Measurements from ENCODE around the gene MTX1. TPM values are rescaled to one million over a fixed set of nuclear protein-coding genes. Genes with fewer than 3 reads are reported as not detected.
A peak's percentile ranks its signal among the peaks of the same experiment; 100 is the strongest.

Gene MTX1
- total and polyA plus RNA-seq, 9 of the 15 experiments (the other 6 are each of a cell fraction or from before 2014, with no cell fraction given) = 29.1 to 98.4 (median 66.9) TPM

- TF ChIP-seq EWSR1 (IDR thresholded peaks at IDR 0.05; ENCODE audit: borderline replicate concordance, low read depth, partially characterized antibody) (no peak), BDP1 (IDR thresholded peaks at IDR 0.05; ENCODE audit: insufficient read depth, insufficient read length) (no peak)
These were observed 45.3 kb downstream of the MTX1 start (continued) for GRCh38 chr1:155253797-155254196.

- intact Hi-C loops (cut with micrococcal nuclease) (loop anchor here (5.0 to 10.0 kb wide), 2 partner anchors 251 to 338 kb away; no protein-coding TSS in a partner anchor), in situ Hi-C loops (cut with MboI) (loop anchor here (10.0 kb wide), 1 partner anchor 341 kb away; no protein-coding TSS in a partner anchor)
- Histone ChIP-seq H3K9me3 (replicated peaks; ENCODE audit: control insufficient read depth, insufficient read depth, low read depth, low read length) (no peaks in the 10 kb centered on the region), H3K4me3 (peak overlapping the region; percentile 58), H3K9ac (ENCODE audit: insufficient read depth in 1 of 2, low read depth in 2 of 2, low read length in 2 of 2) (peak overlapping the region; percentile 75 to 97; a peak in 3 of 4 replicates), H4K20me1 (replicated peaks; ENCODE audit: control insufficient read depth, insufficient read depth, low read length) (no peaks in the 10 kb centered on the region), H3K4me2 (ENCODE audit: insufficient read depth, low read length) (peak overlapping the region; percentile 81), H3K27ac (ENCODE audit: extremely low read depth, low read depth, low read length) (peak overlapping the region; percentile 65; the same call in 2 of the 3 replicates), H3K36me3 (ENCODE audit: control insufficient read depth, insufficient read depth, low read length) (peaks cover 35% of the 10 kb centered on the region; the same call in 2 of the 3 replicates), H3K4me1 (replicated peaks in 1 of 2; ENCODE audit: control insufficient read depth in 2 of 2, insufficient read depth in 2 of 2, low read length in 2 of 2) (peaks cover 25 to 48% of the 10 kb centered on the region in 2 experiments), H3K27me3 (ENCODE audit: control insufficient read depth in 2 of 2, insufficient read depth in 2 of 2, low read length in 2 of 2) (no peaks in the 10 kb centered on the region), H3K9me1 (ENCODE audit: control insufficient read depth, insufficient read depth, low read length) (no peaks in the 10 kb centered on the region), H2AFZ (ENCODE audit: low read depth, low read length) (peak overlapping the region; percentile 93; the same call in 1 of the 2 replicates), H3K79me2 (ENCODE audit: control insufficient read depth, insufficient read depth, low read length) (peaks cover 18% of the 10 kb centered on the region)
- DNase-seq (ENCODE audit: extremely low read depth in 1 of 4, low spot score in 3 of 4) (peak in 2 of 4 experiments; percentile 23 to 31), FAIRE-seq (no peak), ATAC-seq (no peak)
- CTCF ChIA-PET (ENCODE audit: low intra/inter-chr PET ratio) = interaction anchor here (1.2 kb wide), 1 partner anchor 69 kb away, joined by 4 read pairs; no protein-coding TSS in a partner anchor
- BruUV-seq (replicated peaks) = no TSS peak
- TF ChIP-seq NR2C1 (IDR thresholded peaks at IDR 0.05) = no peak
- TF ChIP-seq NR2C1 (tag; IDR thresholded peaks at IDR 0.05) = no peak
- TF ChIP-seq ARID2 (IDR thresholded peaks at IDR 0.05) = no peak
- 0 out of 2 replicates have a peak, but pooled peaks have one; percentile 7 for TF ChIP-seq MTA3 (IDR thresholded peaks at IDR 0.05; ENCODE audit: borderline replicate concordance)
- TF ChIP-seq MTF1 (CRISPR knock-in tag; IDR thresholded peaks at IDR 0.05; ENCODE audit: borderline replicate concordance) = no peak
- TF ChIP-seq FOXM1 (IDR thresholded peaks at IDR 0.05; ENCODE audit: low read depth) = no peak
- 0 out of 2 replicates have a peak, but pooled peaks have one; percentile 10 for TF ChIP-seq FOXM1 (CRISPR knock-in tag; IDR thresholded peaks at IDR 0.05; ENCODE audit: low read depth)
- TF ChIP-seq NCOR1 (IDR thresholded peaks at IDR 0.05) = no peak
- TF ChIP-seq TFAP4 (CRISPR knock-in tag; IDR thresholded peaks at IDR 0.05; ENCODE audit: borderline replicate concordance) = peak; percentile 58; the same call in 1 of the 2 replicates
- TF ChIP-seq ZBED1 (IDR thresholded peaks at IDR 0.05) = no peak
- peak; percentile 10; the same call in 1 of the 2 replicates for TF ChIP-seq MAX (CRISPR knock-in tag; IDR thresholded peaks at IDR 0.05)
- POLR2A ChIA-PET = no interaction called here
- WGBS (ENCODE audit: insufficient coverage, low coverage, missing lambda C conversion rate) = 48% methylated on average over 10 of the region's 12 CpGs
These were observed 45.8 kb downstream of the MTX1 start for GRCh38 chr1:155254228-155254713.

Data from K562 (cell line).